ENCODE data around the gene ANGPTL3. TPM values are rescaled to one million over a fixed set of nuclear protein-coding genes. Genes with fewer than 3 reads are reported as not detected.

Gene ANGPTL3
- total RNA-seq, 4 donors from 2014 or later: not detected

GRCh38 chr1:62613325-62613727, 16.0 kb downstream of the ANGPTL3 start:
- Histone ChIP-seq H3K27ac (no peak overlapping the region), H3K27me3 (no peaks in the 10 kb centered on the region), H3K4me1 (peaks cover 0 to 3% (median 0%) of the 10 kb centered on the region in 4 donors), H3K36me3 (peaks cover 0 to 2% (median 0%) of the 10 kb centered on the region in 4 donors), H3K4me3 (no peak overlapping the region), H3K9me3 (no peaks in the 10 kb centered on the region)
- intact Hi-C loops (cut with DNase I; ENCODE audit: low total_unique reads): no loop called here
- no peak for DNase-seq
- WGBS, 2 donors (ENCODE audit: low coverage in 1 of 2): 74 to 79% methylated on average over 5 of the region's 5 CpGs
- TF ChIP-seq EP300 (IDR thresholded peaks at IDR 0.05; ENCODE audit: low read depth) (no peak), POLR2A (IDR thresholded peaks at IDR 0.05) (no peak), POLR2AphosphoS5 (IDR thresholded peaks at IDR 0.05) (no peak), CTCF (IDR thresholded peaks at IDR 0.05) (no peak)
- in situ Hi-C loops (cut with MboI; ENCODE audit: low pct_ligation_motif_present in 1 of 4, low pct_unique_long_range_greater_than_20kb in 1 of 4, low sequenced_read_pairs in 3 of 4): no loop called here

- Histone ChIP-seq H3K4me1 (peaks cover 0 to 3% (median 0%) of the 10 kb centered on the region in 4 donors), H3K4me3 (no peak overlapping the region), H3K27ac (no peak overlapping the region), H3K36me3 (peaks cover 0 to 8% (median 0%) of the 10 kb centered on the region in 4 donors), H3K9me3 (no peaks in the 10 kb centered on the region), H3K27me3 (no peaks in the 10 kb centered on the region)
- intact Hi-C loops (cut with DNase I; ENCODE audit: low total_unique reads): no loop called here
- in situ Hi-C loops (cut with MboI; ENCODE audit: low pct_ligation_motif_present in 1 of 4, low pct_unique_long_range_greater_than_20kb in 1 of 4, low sequenced_read_pairs in 3 of 4): no loop called here
- TF ChIP-seq POLR2A (IDR thresholded peaks at IDR 0.05): no peak
- TF ChIP-seq CTCF (IDR thresholded peaks at IDR 0.05): no peak
- TF ChIP-seq POLR2AphosphoS5 (IDR thresholded peaks at IDR 0.05): no peak
- no peak for TF ChIP-seq EP300 (IDR thresholded peaks at IDR 0.05; ENCODE audit: low read depth)
- 92 to 93% methylated on average over 1 of the region's 1 CpG for WGBS, 2 donors (ENCODE audit: low coverage in 1 of 2)
- no peak for DNase-seq
Observed at GRCh38 chr1:62613890-62614289, 16.6 kb downstream of the ANGPTL3 start.

GRCh38 chr1:62621907-62622306, 24.6 kb downstream of the ANGPTL3 start:
- Histone ChIP-seq H3K36me3 (peaks cover 0 to 16% (median 0%) of the 10 kb centered on the region in 4 donors), H3K9me3 (no peaks in the 10 kb centered on the region), H3K4me3 (no peak overlapping the region), H3K27ac (no peak overlapping the region), H3K4me1 (no peaks in the 10 kb centered on the region), H3K27me3 (no peaks in the 10 kb centered on the region)
- TF ChIP-seq POLR2A (IDR thresholded peaks at IDR 0.05): no peak
- TF ChIP-seq POLR2AphosphoS5 (IDR thresholded peaks at IDR 0.05): peak in 1 of 3 donors; percentile 21
- DNase-seq: no peak
- intact Hi-C loops (cut with DNase I; ENCODE audit: low total_unique reads) (no loop called here), in situ Hi-C loops (cut with MboI; ENCODE audit: low pct_ligation_motif_present in 1 of 4, low pct_unique_long_range_greater_than_20kb in 1 of 4, low sequenced_read_pairs in 3 of 4) (no loop called here)
- 60 to 89% methylated on average over 1 of the region's 1 CpG for WGBS, 2 donors (ENCODE audit: low coverage in 1 of 2)

GRCh38 chr1:62625415-62625814, 28.1 kb downstream of the ANGPTL3 start:
- H3K4me1 ChIP-seq: no peaks in the 10 kb centered on the region
- H3K27ac ChIP-seq: no peak overlapping the region
- intact Hi-C loops (cut with DNase I; ENCODE audit: low total_unique reads): no loop called here
- no peak overlapping the region for H3K4me3 ChIP-seq
- H3K36me3 ChIP-seq: peaks cover 0 to 7% (median 3%) of the 10 kb centered on the region in 4 donors
- in situ Hi-C loops (cut with MboI; ENCODE audit: low pct_ligation_motif_present in 1 of 4, low pct_unique_long_range_greater_than_20kb in 1 of 4, low sequenced_read_pairs in 3 of 4): no loop called here
- TF ChIP-seq POLR2AphosphoS5 (IDR thresholded peaks at IDR 0.05) (no peak), CTCF (IDR thresholded peaks at IDR 0.05) (no peak), EP300 (IDR thresholded peaks at IDR 0.05; ENCODE audit: low read depth) (no peak), POLR2A (IDR thresholded peaks at IDR 0.05) (no peak)
- 58 to 64% methylated on average over 1 of the region's 1 CpG for WGBS, 2 donors (ENCODE audit: low coverage in 1 of 2)
- H3K9me3 ChIP-seq: no peaks in the 10 kb centered on the region
- H3K27me3 ChIP-seq: no peaks in the 10 kb centered on the region
- no peak for DNase-seq

GRCh38 chr1:62628506-62628905, 31.2 kb downstream of the ANGPTL3 start:
- H3K4me1 ChIP-seq: no peaks in the 10 kb centered on the region
- H3K9me3 ChIP-seq: no peaks in the 10 kb centered on the region
- peaks cover 0 to 23% (median 8%) of the 10 kb centered on the region in 4 donors for H3K36me3 ChIP-seq
- intact Hi-C loops (cut with DNase I; ENCODE audit: low total_unique reads) (no loop called here), in situ Hi-C loops (cut with MboI; ENCODE audit: low pct_ligation_motif_present in 1 of 4, low pct_unique_long_range_greater_than_20kb in 1 of 4, low sequenced_read_pairs in 3 of 4) (no loop called here)
- no peak overlapping the region for H3K4me3 ChIP-seq
- no peak overlapping the region for H3K27ac ChIP-seq
- H3K27me3 ChIP-seq: no peaks in the 10 kb centered on the region
- TF ChIP-seq EP300 (IDR thresholded peaks at IDR 0.05; ENCODE audit: low read depth): no peak
- no peak for TF ChIP-seq POLR2AphosphoS5 (IDR thresholded peaks at IDR 0.05)
- no peak for TF ChIP-seq POLR2A (IDR thresholded peaks at IDR 0.05)
- no peak for TF ChIP-seq CTCF (IDR thresholded peaks at IDR 0.05)
- 83 to 86% methylated on average over 1 of the region's 1 CpG for WGBS, 2 donors (ENCODE audit: low coverage in 1 of 2)
- no peak for DNase-seq
